ENCODE data around the gene ST13. TPM values are rescaled to one million over a fixed set of nuclear protein-coding genes. Genes with fewer than 3 reads are reported as not detected.

The ST13 gene
- total and polyA plus RNA-seq, 2 experiments from 2014 or later, result 159 to 238 TPM

DNA sequence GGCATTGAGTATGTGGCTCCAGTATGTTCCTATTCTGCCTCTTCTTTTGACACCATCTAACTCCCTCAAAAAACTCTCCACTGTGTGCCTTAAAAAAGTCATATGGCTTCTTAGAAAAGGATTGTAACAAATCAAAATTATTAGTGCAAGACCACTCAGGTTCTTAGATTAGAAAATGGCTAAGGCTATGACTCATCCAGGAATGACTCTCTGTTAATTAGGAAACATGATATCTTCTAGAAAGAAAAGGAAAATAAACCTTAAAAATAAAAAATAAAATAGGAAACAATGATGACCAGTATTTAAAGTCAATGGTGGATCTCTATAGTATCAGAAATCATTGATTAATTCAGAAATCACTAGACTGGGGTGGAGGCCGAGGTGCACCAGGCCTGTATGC lies 59.0 kb downstream of the ST13 start (continued):
- TF ChIP-seq, protein P1, sequence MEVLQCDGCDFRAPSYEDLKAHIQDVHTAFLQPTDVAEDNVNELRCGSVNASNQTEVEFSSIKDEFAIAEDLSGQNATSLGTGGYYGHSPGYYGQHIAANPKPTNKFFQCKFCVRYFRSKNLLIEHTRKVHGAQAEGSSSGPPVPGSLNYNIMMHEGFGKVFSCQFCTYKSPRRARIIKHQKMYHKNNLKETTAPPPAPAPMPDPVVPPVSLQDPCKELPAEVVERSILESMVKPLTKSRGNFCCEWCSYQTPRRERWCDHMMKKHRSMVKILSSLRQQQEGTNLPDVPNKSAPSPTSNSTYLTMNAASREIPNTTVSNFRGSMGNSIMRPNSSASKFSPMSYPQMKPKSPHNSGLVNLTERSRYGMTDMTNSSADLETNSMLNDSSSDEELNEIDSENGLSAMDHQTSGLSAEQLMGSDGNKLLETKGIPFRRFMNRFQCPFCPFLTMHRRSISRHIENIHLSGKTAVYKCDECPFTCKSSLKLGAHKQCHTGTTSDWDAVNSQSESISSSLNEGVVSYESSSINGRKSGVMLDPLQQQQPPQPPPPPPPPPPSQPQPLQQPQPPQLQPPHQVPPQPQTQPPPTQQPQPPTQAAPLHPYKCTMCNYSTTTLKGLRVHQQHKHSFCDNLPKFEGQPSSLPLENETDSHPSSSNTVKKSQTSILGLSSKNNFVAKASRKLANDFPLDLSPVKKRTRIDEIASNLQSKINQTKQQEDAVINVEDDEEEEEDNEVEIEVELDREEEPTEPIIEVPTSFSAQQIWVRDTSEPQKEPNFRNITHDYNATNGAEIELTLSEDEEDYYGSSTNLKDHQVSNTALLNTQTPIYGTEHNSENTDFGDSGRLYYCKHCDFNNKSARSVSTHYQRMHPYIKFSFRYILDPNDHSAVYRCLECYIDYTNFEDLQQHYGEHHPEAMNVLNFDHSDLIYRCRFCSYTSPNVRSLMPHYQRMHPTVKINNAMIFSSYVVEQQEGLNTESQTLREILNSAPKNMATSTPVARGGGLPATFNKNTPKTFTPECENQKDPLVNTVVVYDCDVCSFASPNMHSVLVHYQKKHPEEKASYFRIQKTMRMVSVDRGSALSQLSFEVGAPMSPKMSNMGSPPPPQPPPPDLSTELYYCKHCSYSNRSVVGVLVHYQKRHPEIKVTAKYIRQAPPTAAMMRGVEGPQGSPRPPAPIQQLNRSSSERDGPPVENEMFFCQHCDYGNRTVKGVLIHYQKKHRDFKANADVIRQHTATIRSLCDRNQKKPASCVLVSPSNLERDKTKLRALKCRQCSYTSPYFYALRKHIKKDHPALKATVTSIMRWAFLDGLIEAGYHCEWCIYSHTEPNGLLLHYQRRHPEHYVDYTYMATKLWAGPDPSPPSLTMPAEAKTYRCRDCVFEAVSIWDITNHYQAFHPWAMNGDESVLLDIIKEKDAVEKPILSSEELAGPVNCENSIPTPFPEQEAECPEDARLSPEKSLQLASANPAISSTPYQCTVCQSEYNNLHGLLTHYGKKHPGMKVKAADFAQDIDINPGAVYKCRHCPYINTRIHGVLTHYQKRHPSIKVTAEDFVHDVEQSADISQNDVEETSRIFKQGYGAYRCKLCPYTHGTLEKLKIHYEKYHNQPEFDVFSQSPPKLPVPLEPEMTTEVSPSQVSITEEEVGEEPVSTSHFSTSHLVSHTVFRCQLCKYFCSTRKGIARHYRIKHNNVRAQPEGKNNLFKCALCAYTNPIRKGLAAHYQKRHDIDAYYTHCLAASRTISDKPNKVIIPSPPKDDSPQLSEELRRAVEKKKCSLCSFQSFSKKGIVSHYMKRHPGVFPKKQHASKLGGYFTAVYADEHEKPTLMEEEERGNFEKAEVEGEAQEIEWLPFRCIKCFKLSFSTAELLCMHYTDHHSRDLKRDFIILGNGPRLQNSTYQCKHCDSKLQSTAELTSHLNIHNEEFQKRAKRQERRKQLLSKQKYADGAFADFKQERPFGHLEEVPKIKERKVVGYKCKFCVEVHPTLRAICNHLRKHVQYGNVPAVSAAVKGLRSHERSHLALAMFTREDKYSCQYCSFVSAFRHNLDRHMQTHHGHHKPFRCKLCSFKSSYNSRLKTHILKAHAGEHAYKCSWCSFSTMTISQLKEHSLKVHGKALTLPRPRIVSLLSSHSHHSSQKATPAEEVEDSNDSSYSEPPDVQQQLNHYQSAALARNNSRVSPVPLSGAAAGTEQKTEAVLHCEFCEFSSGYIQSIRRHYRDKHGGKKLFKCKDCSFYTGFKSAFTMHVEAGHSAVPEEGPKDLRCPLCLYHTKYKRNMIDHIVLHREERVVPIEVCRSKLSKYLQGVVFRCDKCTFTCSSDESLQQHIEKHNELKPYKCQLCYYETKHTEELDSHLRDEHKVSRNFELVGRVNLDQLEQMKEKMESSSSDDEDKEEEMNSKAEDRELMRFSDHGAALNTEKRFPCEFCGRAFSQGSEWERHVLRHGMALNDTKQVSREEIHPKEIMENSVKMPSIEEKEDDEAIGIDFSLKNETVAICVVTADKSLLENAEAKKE (CRISPR knock-in tag; IDR thresholded peaks at IDR 0.05), result no peak
- TF ChIP-seq NANOG (IDR thresholded peaks at IDR 0.05; ENCODE audit: borderline replicate concordance) (no peak), CREB1 (CRISPR knock-in tag; IDR thresholded peaks at IDR 0.05; ENCODE audit: low read depth) (no peak), POLR2AphosphoS5 (IDR thresholded peaks at IDR 0.05; ENCODE audit: low read depth) (no peak)
- TF ChIP-seq, protein P2, sequence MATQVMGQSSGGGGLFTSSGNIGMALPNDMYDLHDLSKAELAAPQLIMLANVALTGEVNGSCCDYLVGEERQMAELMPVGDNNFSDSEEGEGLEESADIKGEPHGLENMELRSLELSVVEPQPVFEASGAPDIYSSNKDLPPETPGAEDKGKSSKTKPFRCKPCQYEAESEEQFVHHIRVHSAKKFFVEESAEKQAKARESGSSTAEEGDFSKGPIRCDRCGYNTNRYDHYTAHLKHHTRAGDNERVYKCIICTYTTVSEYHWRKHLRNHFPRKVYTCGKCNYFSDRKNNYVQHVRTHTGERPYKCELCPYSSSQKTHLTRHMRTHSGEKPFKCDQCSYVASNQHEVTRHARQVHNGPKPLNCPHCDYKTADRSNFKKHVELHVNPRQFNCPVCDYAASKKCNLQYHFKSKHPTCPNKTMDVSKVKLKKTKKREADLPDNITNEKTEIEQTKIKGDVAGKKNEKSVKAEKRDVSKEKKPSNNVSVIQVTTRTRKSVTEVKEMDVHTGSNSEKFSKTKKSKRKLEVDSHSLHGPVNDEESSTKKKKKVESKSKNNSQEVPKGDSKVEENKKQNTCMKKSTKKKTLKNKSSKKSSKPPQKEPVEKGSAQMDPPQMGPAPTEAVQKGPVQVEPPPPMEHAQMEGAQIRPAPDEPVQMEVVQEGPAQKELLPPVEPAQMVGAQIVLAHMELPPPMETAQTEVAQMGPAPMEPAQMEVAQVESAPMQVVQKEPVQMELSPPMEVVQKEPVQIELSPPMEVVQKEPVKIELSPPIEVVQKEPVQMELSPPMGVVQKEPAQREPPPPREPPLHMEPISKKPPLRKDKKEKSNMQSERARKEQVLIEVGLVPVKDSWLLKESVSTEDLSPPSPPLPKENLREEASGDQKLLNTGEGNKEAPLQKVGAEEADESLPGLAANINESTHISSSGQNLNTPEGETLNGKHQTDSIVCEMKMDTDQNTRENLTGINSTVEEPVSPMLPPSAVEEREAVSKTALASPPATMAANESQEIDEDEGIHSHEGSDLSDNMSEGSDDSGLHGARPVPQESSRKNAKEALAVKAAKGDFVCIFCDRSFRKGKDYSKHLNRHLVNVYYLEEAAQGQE (IDR thresholded peaks at IDR 0.05; ENCODE audit: unreplicated experiment), result no peak

DNA sequence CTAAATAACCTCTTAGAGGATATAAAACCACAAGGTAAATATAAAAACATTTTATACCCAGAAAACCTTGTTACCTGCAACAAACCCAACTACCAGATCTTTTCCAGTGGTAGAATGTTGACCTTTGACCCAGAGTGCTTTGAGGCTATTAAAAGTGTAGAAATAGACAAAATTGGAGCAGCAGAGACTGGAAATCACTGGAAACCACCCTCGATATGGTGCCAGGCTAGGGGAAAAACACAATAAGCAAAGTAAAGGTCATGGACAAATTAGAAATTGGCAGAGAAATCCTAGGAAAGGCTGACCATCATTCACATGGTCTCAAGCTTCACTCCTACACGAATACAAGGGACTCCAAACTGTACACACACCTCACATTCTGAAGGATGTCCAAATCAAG lies 64.0 kb downstream of the ST13 start:
- no peak overlapping the region for H2AFZ ChIP-seq
- peaks cover 1% of the 10 kb centered on the region for H3K27me3 Mint-ChIP-seq (ENCODE audit: insufficient read depth, low read depth, poor library complexity)
- no peaks in the 10 kb centered on the region for H3K79me2 ChIP-seq (replicated peaks; ENCODE audit: insufficient read depth)
- DNase-seq (ENCODE audit: low spot score), result no peak
- TF ChIP-seq, protein P3, sequence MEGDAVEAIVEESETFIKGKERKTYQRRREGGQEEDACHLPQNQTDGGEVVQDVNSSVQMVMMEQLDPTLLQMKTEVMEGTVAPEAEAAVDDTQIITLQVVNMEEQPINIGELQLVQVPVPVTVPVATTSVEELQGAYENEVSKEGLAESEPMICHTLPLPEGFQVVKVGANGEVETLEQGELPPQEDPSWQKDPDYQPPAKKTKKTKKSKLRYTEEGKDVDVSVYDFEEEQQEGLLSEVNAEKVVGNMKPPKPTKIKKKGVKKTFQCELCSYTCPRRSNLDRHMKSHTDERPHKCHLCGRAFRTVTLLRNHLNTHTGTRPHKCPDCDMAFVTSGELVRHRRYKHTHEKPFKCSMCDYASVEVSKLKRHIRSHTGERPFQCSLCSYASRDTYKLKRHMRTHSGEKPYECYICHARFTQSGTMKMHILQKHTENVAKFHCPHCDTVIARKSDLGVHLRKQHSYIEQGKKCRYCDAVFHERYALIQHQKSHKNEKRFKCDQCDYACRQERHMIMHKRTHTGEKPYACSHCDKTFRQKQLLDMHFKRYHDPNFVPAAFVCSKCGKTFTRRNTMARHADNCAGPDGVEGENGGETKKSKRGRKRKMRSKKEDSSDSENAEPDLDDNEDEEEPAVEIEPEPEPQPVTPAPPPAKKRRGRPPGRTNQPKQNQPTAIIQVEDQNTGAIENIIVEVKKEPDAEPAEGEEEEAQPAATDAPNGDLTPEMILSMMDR (conservative IDR thresholded peaks at IDR 0.05; ENCODE audit: low read depth in 2 of 2), result no peak
- TF ChIP-seq JUNB (IDR thresholded peaks at IDR 0.05; ENCODE audit: unreplicated experiment) (no peak), POLR2AphosphoS5 (IDR thresholded peaks at IDR 0.05; ENCODE audit: low read depth) (no peak), CREB1 (CRISPR knock-in tag; IDR thresholded peaks at IDR 0.05; ENCODE audit: low read depth) (no peak)
- TF ChIP-seq, protein P4, sequence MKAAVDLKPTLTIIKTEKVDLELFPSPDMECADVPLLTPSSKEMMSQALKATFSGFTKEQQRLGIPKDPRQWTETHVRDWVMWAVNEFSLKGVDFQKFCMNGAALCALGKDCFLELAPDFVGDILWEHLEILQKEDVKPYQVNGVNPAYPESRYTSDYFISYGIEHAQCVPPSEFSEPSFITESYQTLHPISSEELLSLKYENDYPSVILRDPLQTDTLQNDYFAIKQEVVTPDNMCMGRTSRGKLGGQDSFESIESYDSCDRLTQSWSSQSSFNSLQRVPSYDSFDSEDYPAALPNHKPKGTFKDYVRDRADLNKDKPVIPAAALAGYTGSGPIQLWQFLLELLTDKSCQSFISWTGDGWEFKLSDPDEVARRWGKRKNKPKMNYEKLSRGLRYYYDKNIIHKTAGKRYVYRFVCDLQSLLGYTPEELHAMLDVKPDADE (IDR thresholded peaks at IDR 0.05), result no peak
- H3K27ac Mint-ChIP-seq, result no peak overlapping the region
- peaks cover 4% of the 10 kb centered on the region; the same call in 1 of the 2 replicates for H3K4me1 ChIP-seq (ENCODE audit: insufficient read depth)
- H4K20me1 ChIP-seq (replicated peaks; ENCODE audit: insufficient read depth), result no peaks in the 10 kb centered on the region; the same call in 1 of the 2 replicates
- H3K4me1 Mint-ChIP-seq, result peaks cover 7% of the 10 kb centered on the region
- no peak overlapping the region for H3K27ac ChIP-seq (ENCODE audit: low read depth)
- no peak overlapping the region for H3K4me3 Mint-ChIP-seq
- peaks cover 35% of the 10 kb centered on the region for H3K36me3 Mint-ChIP-seq (ENCODE audit: low read depth)
- no peaks in the 10 kb centered on the region for H3K27me3 ChIP-seq (ENCODE audit: insufficient read depth)
- no peak overlapping the region for H3K4me2 ChIP-seq
- no peaks in the 10 kb centered on the region for H3K9me3 Mint-ChIP-seq
- no peaks in the 10 kb centered on the region for H3K9me2 ChIP-seq (ENCODE audit: insufficient read depth)
- no peaks in the 10 kb centered on the region for H3F3A ChIP-seq (replicated peaks; ENCODE audit: low read depth)
- H3K4me3 ChIP-seq, result no peak overlapping the region
- no peaks in the 10 kb centered on the region for H3K36me3 ChIP-seq (ENCODE audit: insufficient read depth)
- no peak for ATAC-seq
